Neural cell (in vitro differentiated cells): ENCODE measurements around the gene DCC. TPM values are rescaled to one million over a fixed set of nuclear protein-coding genes. Genes with fewer than 3 reads are reported as not detected.

Experiments
- H2AFZ ChIP-seq: fragments of 200-600, 300-800 bp; sonication (generic), shearing (Covaris generic); 2 replicates; pipeline ENCODE4 v1.6.0; 2014; ENCODE audit warnings: low read depth, mild to moderate bottlenecking, antibody characterized with exemption, low read length, moderate library complexity
- H3F3A ChIP-seq: fragments of 200-600 bp; shearing (Covaris generic); 2 replicates; pipeline ENCODE4 v1.6.1; 2016; ENCODE audit warnings: mild to moderate bottlenecking, moderate library complexity, mixed read lengths, antibody characterized with exemption, low read length; ENCODE audit not compliant: insufficient read depth, poor library complexity, severe bottlenecking
- H3K27ac ChIP-seq: fragments of 200-600, 300-800 bp; sonication (generic), shearing (Covaris generic); 2 replicates; pipeline ENCODE4 v1.5.1; 2014; ENCODE audit warnings: mild to moderate bottlenecking, low read length, moderate library complexity
- H3K27me3 ChIP-seq: fragments of 300-800, 200-600 bp; sonication (generic), shearing (Covaris generic); 2 replicates; pipeline ENCODE4 v1.6.0; 2014; ENCODE audit warnings: mild to moderate bottlenecking, low read depth, low read length, moderate library complexity; ENCODE audit not compliant: insufficient read depth
- H3K36me3 ChIP-seq: fragments of 300-800, 200-600 bp; sonication (generic), shearing (Covaris generic); 2 replicates; pipeline ENCODE4 v1.5.1; 2014; ENCODE audit warnings: mild to moderate bottlenecking, antibody characterized with exemption, low read length, moderate library complexity; ENCODE audit not compliant: insufficient read depth
- H3K4me2 ChIP-seq: fragments of 300-800, 200-600 bp; sonication (generic), shearing (Covaris generic); 2 replicates; pipeline ENCODE4 v1.6.0; 2014; ENCODE audit warnings: mild to moderate bottlenecking, low read length
- H3K4me3 ChIP-seq: fragments of 300-800, 200-600 bp; sonication (generic), shearing (Covaris generic); 2 replicates; pipeline ENCODE4 v1.5.1; 2014; ENCODE audit warnings: mild to moderate bottlenecking, low read length, moderate library complexity
- H3K79me2 ChIP-seq: fragments of 200-600 bp; shearing (Covaris generic); replicated peaks from 2 replicates; pipeline ENCODE4 v1.6.0; 2014; ENCODE audit warnings: mild to moderate bottlenecking, low read length, moderate library complexity; ENCODE audit not compliant: insufficient read depth
- H3K9ac ChIP-seq: fragments of 300-800, 200-600 bp; sonication (generic), shearing (Covaris generic); 2 replicates; pipeline ENCODE4 v1.6.1; 2016; ENCODE audit warnings: mild to moderate bottlenecking, low read length, mixed read lengths
- H3K9me2 ChIP-seq: fragments of 200-600 bp; shearing (Covaris generic); 2 replicates; pipeline ENCODE4 v1.6.1; 2016; ENCODE audit warnings: mild to moderate bottlenecking, low read length, mixed read lengths; ENCODE audit not compliant: insufficient read depth
- H3K9me3 ChIP-seq: fragments of 200-600, 300-800 bp; sonication (generic), shearing (Covaris generic); 2 replicates; pipeline ENCODE4 v1.6.1; 2016; ENCODE audit warnings: mild to moderate bottlenecking, mixed run types, low read length, moderate library complexity, mixed read lengths
- H4K20me1 ChIP-seq: fragments of 200-600 bp; shearing (Covaris generic); 2 replicates; pipeline ENCODE4 v1.6.1; 2016; ENCODE audit warnings: mild to moderate bottlenecking, mixed run types; ENCODE audit not compliant: insufficient read depth
- CTCF ChIP-seq: fragments of 450-650 bp; IDR thresholded peaks from 2 replicates; pipeline ENCODE4 v1.5.1; 2014; ENCODE audit warnings: antibody characterized with exemption, mild to moderate bottlenecking, moderate library complexity; ENCODE audit not compliant: poor library complexity, severe bottlenecking
- EP300 ChIP-seq: fragments of 450-650 bp; conservative IDR thresholded peaks from 2 replicates; pipeline ENCODE4 v1.6.1; 2014; ENCODE audit warnings: antibody characterized with exemption, mild to moderate bottlenecking, moderate library complexity; ENCODE audit not compliant: poor library complexity, severe bottlenecking
- EZH2 ChIP-seq: fragments of 200-600, 300-800 bp; shearing (Covaris generic), sonication (generic); IDR thresholded peaks from 2 replicates; pipeline ENCODE4 v1.6.1; 2014; ENCODE audit warnings: antibody characterized with exemption, low read length, borderline replicate concordance, mild to moderate bottlenecking; ENCODE audit not compliant: insufficient read depth, poor library complexity, severe bottlenecking
- MXI1 ChIP-seq: fragments of 450-650 bp; conservative IDR thresholded peaks from 2 replicates; pipeline ENCODE4 v1.6.1; 2014; ENCODE audit warnings: antibody characterized with exemption, mild to moderate bottlenecking; ENCODE audit not compliant: poor library complexity, severe bottlenecking
- POLR2AphosphoS5 ChIP-seq: IDR thresholded peaks from 2 replicates; pipeline ENCODE4 v1.6.1; 2012
- RAD21 ChIP-seq: fragments of 450-650 bp; conservative IDR thresholded peaks from 2 replicates; pipeline ENCODE4 v1.6.1; 2014; ENCODE audit warnings: antibody characterized with exemption, mild to moderate bottlenecking, moderate library complexity
- REST ChIP-seq: IDR thresholded peaks from 2 replicates; pipeline ENCODE4 v1.6.1; 2012; ENCODE audit warnings: borderline replicate concordance
- SMC3 ChIP-seq: fragments of 450-650 bp; conservative IDR thresholded peaks from 2 replicates; pipeline ENCODE4 v1.6.1; 2014; ENCODE audit warnings: antibody characterized with exemption, mild to moderate bottlenecking, moderate library complexity; ENCODE audit not compliant: poor library complexity
- TAF1 ChIP-seq: IDR thresholded peaks from 2 replicates; pipeline ENCODE4 v1.6.1; 2012; ENCODE audit warnings: low read depth
- polyA plus RNA-seq: library from polyadenylated mRNA; depleted of rRNA; stranded (reverse); fragments of >200 nt; gene quantifications from 2 replicates; pipeline ENCODE4 v1.2.3, GENCODE V29; 2014

The DCC gene
- polyA plus RNA-seq, 1 donor from 2014 or later: 40.7 TPM

GRCh38 chr18:52499016-52499415 lies 159.0 kb downstream of the DCC start:
- Histone ChIP-seq H3K4me3 (no peak overlapping the region), H4K20me1 (no peaks in the 10 kb centered on the region), H3F3A (no peaks in the 10 kb centered on the region), H3K27me3 (no peaks in the 10 kb centered on the region), H3K27ac (peak overlapping the region; percentile 49), H3K79me2 (peaks cover 21% of the 10 kb centered on the region), H3K9me2 (no peaks in the 10 kb centered on the region), H3K9me3 (no peaks in the 10 kb centered on the region), H3K36me3 (no peaks in the 10 kb centered on the region), H3K4me2 (peak overlapping the region; percentile 1), H2AFZ (no peak overlapping the region), H3K9ac (no peak overlapping the region)
- TF ChIP-seq TAF1: no peak
- no peak for TF ChIP-seq RAD21
- TF ChIP-seq SMC3: no peak
- TF ChIP-seq MXI1: no peak
- peak; percentile 61 for TF ChIP-seq POLR2AphosphoS5
- no peak for TF ChIP-seq CTCF
- no peak for TF ChIP-seq REST
- TF ChIP-seq EP300: peak; percentile 77
- TF ChIP-seq EZH2: no peak

GRCh38 chr18:52499644-52500043 lies 159.6 kb downstream of the DCC start:
- no peaks in the 10 kb centered on the region for H3K27me3 ChIP-seq
- no peak overlapping the region for H2AFZ ChIP-seq
- no peaks in the 10 kb centered on the region for H3K9me2 ChIP-seq
- peak overlapping the region; percentile 49 for H3K27ac ChIP-seq
- H3K79me2 ChIP-seq: peaks cover 19% of the 10 kb centered on the region
- H3K4me2 ChIP-seq: peak overlapping the region; percentile 1
- H3K9me3 ChIP-seq: no peaks in the 10 kb centered on the region
- no peaks in the 10 kb centered on the region for H4K20me1 ChIP-seq
- no peak for TF ChIP-seq SMC3
- no peak for TF ChIP-seq CTCF
- TF ChIP-seq MXI1: no peak
- TF ChIP-seq RAD21: no peak
- H3K9ac ChIP-seq: no peak overlapping the region
- no peaks in the 10 kb centered on the region for H3F3A ChIP-seq
- no peaks in the 10 kb centered on the region for H3K36me3 ChIP-seq
- H3K4me3 ChIP-seq: no peak overlapping the region
